ENCODE results near the gene CNTFR. TPM values are rescaled to one million over a fixed set of nuclear protein-coding genes. Genes with fewer than 3 reads are reported as not detected.
A peak's percentile ranks its signal among the peaks of the same experiment; 100 is the strongest.
"Not testable (repeated sequence)": the region's sequence is repeated elsewhere in the genome, so short reads cannot be mapped to it uniquely, and the experiment has no call there.

CNTFR gene
- 100 to 1,000 TPM in 3 of 4 donors, 10 to 100 TPM in 1; 19.7 to 146 (median 118) TPM for total RNA-seq

- TF ChIP-seq CTCF (IDR thresholded peaks at IDR 0.05 in 4 of 5, conservative IDR thresholded peaks at IDR 0.05 in 1 of 5) (no peak), POLR2A (IDR thresholded peaks at IDR 0.05) (peak; percentile 93 to 96)
- intact Hi-C loops (cut with DNase I; ENCODE audit: low total_unique reads) (loop anchor here (2.0 to 10.0 kb wide), 4 partner anchors 89 to 335 kb away; partner anchors contain the start of genes KIF24 and NUDT2), in situ Hi-C loops (cut with MboI; ENCODE audit: low sequenced_read_pairs in 4 of 4) (no loop called here)
- no peaks in the 10 kb centered on the region for H3K9me3 ChIP-seq
- H3K27ac ChIP-seq = peak within 1 kb of the TSS; percentile 82 to 93 (median 86)
- DNase-seq = peak; percentile 70 to 80
- peaks cover 47 to 66% of the 10 kb centered on the region in 2 donors for H3K4me1 ChIP-seq
- peak within 1 kb of the TSS; percentile 61 to 82 (median 72) for H3K4me3 ChIP-seq
- no peaks in the 10 kb centered on the region for H3K27me3 ChIP-seq
- ATAC-seq = peak; percentile 44 to 48
- no peaks in the 10 kb centered on the region for H3K36me3 ChIP-seq
Measured at GRCh38 chr9:34589636-34590380, at the start of gene CNTFR. Gene CNTFR (minus strand): TSS chr9:34589724. CDS start chr9:34568981, 20,743 bp downstream.

- ATAC-seq; H3K9me3 ChIP-seq; in situ Hi-C loops (cut with MboI; ENCODE audit: low sequenced_read_pairs in 4 of 4); DNase-seq; H3K36me3 ChIP-seq; H3K27ac ChIP-seq; H3K27me3 ChIP-seq; intact Hi-C loops (cut with DNase I; ENCODE audit: low total_unique reads); H3K4me3 ChIP-seq: not testable (repeated sequence)
- peaks cover 12 to 16% of the 10 kb centered on the region in 2 donors for H3K4me1 ChIP-seq
Measured at GRCh38 chr9:34639322-34639721, 49.8 kb upstream of the CNTFR start.

- H3K27me3 ChIP-seq = no peaks in the 10 kb centered on the region
- no peaks in the 10 kb centered on the region for H3K9me3 ChIP-seq
- in situ Hi-C loops (cut with MboI; ENCODE audit: low sequenced_read_pairs in 4 of 4) = no loop called here
- ATAC-seq = no peak
- peak overlapping the region; percentile 66 to 95 (median 74) for H3K4me3 ChIP-seq
- intact Hi-C loops (cut with DNase I; ENCODE audit: low total_unique reads) = no loop called here
- H3K4me1 ChIP-seq = peaks cover 12 to 16% of the 10 kb centered on the region in 2 donors
- DNase-seq = no peak
- H3K27ac ChIP-seq = peak overlapping the region; percentile 80 to 93 (median 86)
- TF ChIP-seq POLR2A (IDR thresholded peaks at IDR 0.05) = no peak
- TF ChIP-seq CTCF (IDR thresholded peaks at IDR 0.05 in 4 of 5, conservative IDR thresholded peaks at IDR 0.05 in 1 of 5) = no peak
- H3K36me3 ChIP-seq = no peaks in the 10 kb centered on the region
Measured at GRCh38 chr9:34638138-34638445, 48.6 kb upstream of the CNTFR start.

GRCh38 chr9:34637356-34638137, 48.0 kb upstream of the CNTFR start, which contains the start of gene SIGMAR1:
Gene SIGMAR1 (minus strand): TSS chr9:34637787. CDS start chr9:34637697, 90 bp downstream.
- in situ Hi-C loops (cut with MboI; ENCODE audit: low sequenced_read_pairs in 4 of 4) (no loop called here), intact Hi-C loops (cut with DNase I; ENCODE audit: low total_unique reads) (loop anchor here (2.0 kb wide), 1 partner anchor 17 kb away; the partner anchor contains the start of gene DCTN3)
- H3K4me1 ChIP-seq = peaks cover 12 to 16% of the 10 kb centered on the region in 2 donors
- no peaks in the 10 kb centered on the region for H3K36me3 ChIP-seq
- ATAC-seq = peak; percentile 92
- H3K9me3 ChIP-seq = no peaks in the 10 kb centered on the region
- TF ChIP-seq CTCF (IDR thresholded peaks at IDR 0.05 in 4 of 5, conservative IDR thresholded peaks at IDR 0.05 in 1 of 5) (peak in 1 of 5 experiments; percentile 18), POLR2A (IDR thresholded peaks at IDR 0.05) (peak; percentile 81 to 87)
- H3K27me3 ChIP-seq = no peaks in the 10 kb centered on the region
- H3K4me3 ChIP-seq = peak within 1 kb of the TSS; percentile 66 to 95 (median 74)
- peak within 1 kb of the TSS; percentile 80 to 93 (median 86) for H3K27ac ChIP-seq
- DNase-seq = peak; percentile 90 to 91
